Psoas muscle (tissue), 8 donors: ENCODE results near the gene OR6C74. TPM values are rescaled to one million over a fixed set of nuclear protein-coding genes. Genes with fewer than 3 reads are reported as not detected.

ENCODE experiments used
- ATAC-seq, 4 donors: fragments of 200-7000 bp; cut with Tn5 transposase; one replicate each; pipeline ENCODE4 v1.9.1; 2020; ENCODE audit warnings: moderate library complexity in 3 of 4, mild to moderate bottlenecking in 2 of 4
- DNase-seq, 2 donors: peaks; one replicate each; pipeline ENCODE4 v3.0.0-alpha.2; 2020
- H3K27ac ChIP-seq: fragments of 200-600 bp; one replicate; pipeline ENCODE4 v1.8.0; 2022
- H3K27me3 ChIP-seq, 3 donors: fragments of 200-600 bp in 1 of 3; one replicate each; pipeline versions ENCODE4 v1.6.1 to v1.8.0; 2013 to 2022; ENCODE audit warnings: low read length in 2 of 3, mild to moderate bottlenecking in 2 of 3, moderate library complexity in 1 of 3; ENCODE audit not compliant: insufficient read depth in 3 of 3
- H3K36me3 ChIP-seq, 2 donors: fragments of 200-600 bp in 1 of 2; one replicate each; pipeline versions ENCODE4 v1.6.1 to v1.8.0; 2013 to 2022; ENCODE audit warnings: low read depth in 1 of 2, mild to moderate bottlenecking in 1 of 2, moderate library complexity in 1 of 2; ENCODE audit not compliant: insufficient read depth in 1 of 2
- H3K4me1 ChIP-seq: fragments of 200-600 bp; one replicate; pipeline ENCODE4 v1.8.0; 2022
- H3K4me3 ChIP-seq: fragments of 200-600 bp; one replicate; pipeline ENCODE4 v1.8.0; 2022; ENCODE audit warnings: mild to moderate bottlenecking
- H3K9me3 ChIP-seq: fragments of 200-600 bp; one replicate; pipeline ENCODE4 v1.8.0; 2022
- CTCF ChIP-seq: fragments of 200-600 bp; IDR thresholded peaks from one replicate; pipeline ENCODE4 v1.8.0; 2022; ENCODE audit warnings: antibody characterized with exemption
- WGBS, 3 donors: extraction: QIAGEN DNeasy Blood & Tissue Kit; methylation state at CpG; one replicate each; pipeline versions ENCODE4 v1.1.6 to v1.1.7; 2013; 5-methylcytosine and 5-hydroxymethylcytosine counted together
- intact Hi-C, 2 donors: fragments of 100-400 bp; cut with DNase I; formaldehyde crosslinking; loops; one replicate each; pipeline versions ENCODE4 v1.11.0 to v1.14.2; 2022
- polyA plus RNA-seq, 3 donors: library from polyadenylated mRNA; stranded (reverse); fragments of 200-250 nt; gene quantifications; one replicate each; pipeline ENCODE4 v1.2.3, GENCODE V29; 2013
- total RNA-seq, 4 donors: library from RNA; stranded (reverse); fragmentation: NEBNext Ultra II Directional in 2 of 4; extraction: Animal tissue kit (Norgen Biotek cat#: 25700) in 2 of 4; gene quantifications; one replicate each; pipeline versions ENCODE4 v1.2.1 to v1.2.4, GENCODE V29; 2021 to 2023
- donor health status: healthy with polysubstance abuse.
- donor health status: DM: no; HTN: no; CAD: no; lungs with moderate emphysema.
- donor health status: Bipolar disorder and iron deficiency.
- donor health status: healthy.
- donor health status: DM: yes; HTN: yes; CAD: no.
- donor health status: DM: no; HTN: no; CAD: no.
- donor health status: DM: no; HTN: no; CAD: no.
- donor health status: DM: yes; HTN: yes; CAD: no.

The OR6C74 gene
- total and polyA plus RNA-seq, 7 donors = not detected

- no peak for TF ChIP-seq CTCF
- ATAC-seq = no peak
- H3K27ac ChIP-seq = no peak overlapping the region
- no peak for DNase-seq
- WGBS, 3 donors = 53 to 61% (median 58%) methylated on average over 3 of the region's 3 CpGs
- H3K4me3 ChIP-seq = no peak overlapping the region
- no peaks in the 10 kb centered on the region for H3K36me3 ChIP-seq
- no peaks in the 10 kb centered on the region for H3K9me3 ChIP-seq
- no peaks in the 10 kb centered on the region for H3K4me1 ChIP-seq
- intact Hi-C loops = no loop called here
- H3K27me3 ChIP-seq = no peaks in the 10 kb centered on the region
These were observed 6.5 kb downstream of the OR6C74 start for GRCh38 chr12:55250944-55251343.

- H3K36me3 ChIP-seq = no peaks in the 10 kb centered on the region
- no peak for DNase-seq
- intact Hi-C loops = no loop called here
- no peak overlapping the region for H3K27ac ChIP-seq
- H3K9me3 ChIP-seq = no peaks in the 10 kb centered on the region
- H3K4me1 ChIP-seq = no peaks in the 10 kb centered on the region
- no peak for TF ChIP-seq CTCF
- H3K4me3 ChIP-seq = no peak overlapping the region
- no peaks in the 10 kb centered on the region for H3K27me3 ChIP-seq
- no peak for ATAC-seq
These were observed 8.9 kb downstream of the OR6C74 start for GRCh38 chr12:55253281-55253680.

GRCh38 chr12:55256831-55257230, 12.4 kb downstream of the OR6C74 start:
- WGBS, 3 donors = 90 to 95% (median 93%) methylated on average over 4 of the region's 4 CpGs
- intact Hi-C loops = no loop called here
- TF ChIP-seq CTCF = no peak
- H3K27ac ChIP-seq = no peak overlapping the region
- ATAC-seq (no peak), DNase-seq (no peak)
- H3K27me3 ChIP-seq = no peaks in the 10 kb centered on the region
- no peak overlapping the region for H3K4me3 ChIP-seq
- no peaks in the 10 kb centered on the region for H3K36me3 ChIP-seq
- no peaks in the 10 kb centered on the region for H3K4me1 ChIP-seq
- H3K9me3 ChIP-seq = no peaks in the 10 kb centered on the region

GRCh38 chr12:55258303-55258702, 13.9 kb downstream of the OR6C74 start:
- intact Hi-C loops = no loop called here
- no peaks in the 10 kb centered on the region for H3K36me3 ChIP-seq
- WGBS, 3 donors = 40 to 41% (median 40%) methylated on average over 2 of the region's 2 CpGs
- ATAC-seq (no peak), DNase-seq (no peak)
- H3K4me1 ChIP-seq = no peaks in the 10 kb centered on the region
- no peaks in the 10 kb centered on the region for H3K27me3 ChIP-seq
- no peak for TF ChIP-seq CTCF
- no peaks in the 10 kb centered on the region for H3K9me3 ChIP-seq
- no peak overlapping the region for H3K4me3 ChIP-seq
- no peak overlapping the region for H3K27ac ChIP-seq

GRCh38 chr12:55280991-55281390, 36.6 kb downstream of the OR6C74 start:
- no peak overlapping the region for H3K27ac ChIP-seq
- DNase-seq (no peak), ATAC-seq (no peak)
- H3K4me3 ChIP-seq = no peak overlapping the region
- WGBS, 3 donors = 29 to 45% (median 31%) methylated on average over 2 of the region's 2 CpGs
- no peaks in the 10 kb centered on the region for H3K4me1 ChIP-seq
- no peaks in the 10 kb centered on the region for H3K9me3 ChIP-seq
- peaks cover 0 to 3% (median 0%) of the 10 kb centered on the region in 3 donors for H3K27me3 ChIP-seq
- no peaks in the 10 kb centered on the region for H3K36me3 ChIP-seq
- TF ChIP-seq CTCF = no peak
- intact Hi-C loops = no loop called here
